GM21717 (cell line): ENCODE measurements around the gene DDIT4L.
"Not testable (repeated sequence)": the region's sequence is repeated elsewhere in the genome, so short reads cannot be mapped to it uniquely, and the experiment has no call there.

Source experiments
- ATAC-seq: cut with Tn5 transposase; IDR thresholded peaks from one replicate; pipeline ENCODE4 v1.9.1; 2021; ENCODE audit warnings: mild to moderate bottlenecking, moderate library complexity; ENCODE audit not compliant: unreplicated experiment

The DDIT4L gene, protein sequence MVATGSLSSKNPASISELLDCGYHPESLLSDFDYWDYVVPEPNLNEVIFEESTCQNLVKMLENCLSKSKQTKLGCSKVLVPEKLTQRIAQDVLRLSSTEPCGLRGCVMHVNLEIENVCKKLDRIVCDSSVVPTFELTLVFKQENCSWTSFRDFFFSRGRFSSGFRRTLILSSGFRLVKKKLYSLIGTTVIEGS

DNA sequence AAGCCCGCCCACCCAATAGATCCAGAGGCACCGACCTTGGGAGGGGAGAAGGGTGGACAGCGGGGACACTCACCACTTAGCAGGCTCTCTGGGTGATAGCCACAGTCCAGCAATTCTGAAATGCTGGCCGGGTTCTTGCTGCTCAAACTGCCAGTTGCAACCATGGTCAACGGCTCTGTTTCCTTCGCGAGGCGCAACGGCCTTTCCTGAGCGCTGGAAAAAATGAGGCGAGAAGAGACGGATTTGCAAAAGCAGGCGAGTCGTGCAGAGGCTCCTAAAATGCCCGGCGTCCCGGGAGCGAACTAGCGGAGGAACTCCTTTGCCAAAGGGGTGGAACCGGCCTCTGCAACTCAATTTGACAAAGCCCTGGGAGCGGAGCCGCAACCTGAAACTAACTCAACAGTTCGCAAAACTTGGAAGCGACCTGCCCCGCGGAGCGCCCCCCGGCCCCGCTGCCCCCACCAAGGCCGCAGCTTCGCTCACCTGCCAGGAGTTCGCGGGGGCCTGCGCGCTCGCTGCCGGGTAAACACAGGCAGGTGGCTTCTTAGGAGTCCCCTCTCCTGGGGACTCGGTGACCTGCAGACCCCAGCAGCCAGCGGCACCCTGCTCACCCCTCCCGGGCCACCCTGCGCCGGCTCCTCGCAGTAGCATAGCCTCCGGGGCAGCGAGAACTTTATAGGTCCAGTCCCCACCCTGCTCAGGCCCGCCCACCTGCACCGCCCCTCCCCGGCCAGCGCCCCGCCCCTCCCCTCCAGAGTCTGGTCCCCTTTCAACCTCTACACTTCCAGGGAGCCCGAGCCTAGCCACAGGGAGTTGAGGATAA is at the start of gene DDIT4L:
Gene DDIT4L (minus strand): TSS at position 649 of the 823 bp plus-strand sequence. CDS start 485 bp downstream, at position 164.
- no peak for ATAC-seq

DNA sequence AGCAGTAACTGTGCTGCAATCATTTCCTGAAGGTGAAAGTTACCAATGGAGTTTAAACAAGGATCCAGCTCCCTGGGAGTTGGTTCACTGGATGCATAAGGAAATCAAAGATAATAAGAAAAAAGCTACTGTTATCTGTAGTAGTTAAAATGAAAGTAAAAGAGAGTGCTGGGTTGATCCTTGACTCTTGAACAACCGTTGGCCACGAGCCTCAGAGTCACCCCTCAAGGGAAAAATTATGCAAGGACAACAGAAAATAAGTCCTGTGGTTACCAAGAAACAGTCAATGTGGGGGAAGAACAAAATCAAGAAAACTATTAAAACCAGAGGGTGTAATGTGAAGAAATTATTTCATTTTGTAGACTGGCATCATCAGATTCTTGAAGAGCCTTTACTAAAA is 49.7 kb upstream of the DDIT4L start:
- ATAC-seq: no peak

DNA sequence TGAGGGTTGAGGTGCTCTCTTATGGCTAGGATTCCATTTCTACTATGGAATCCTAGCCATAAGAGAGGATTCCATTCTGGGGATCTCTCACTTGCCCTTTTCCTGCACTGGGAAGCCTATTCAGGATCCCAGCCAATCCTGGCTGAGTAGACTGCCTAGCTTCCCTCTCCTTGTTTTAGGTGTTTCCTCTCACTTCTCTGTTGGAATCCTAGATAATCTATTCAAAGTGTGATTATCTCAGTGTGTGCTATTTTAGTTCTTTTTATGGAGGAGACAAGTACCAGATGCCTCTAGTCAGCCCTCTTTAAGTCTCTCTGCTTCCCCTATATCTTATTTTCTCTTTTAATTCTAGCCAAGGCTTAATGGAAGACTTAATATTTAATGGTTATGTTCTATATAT is 34.5 kb upstream of the DDIT4L start:
- ATAC-seq: no peak

DNA sequence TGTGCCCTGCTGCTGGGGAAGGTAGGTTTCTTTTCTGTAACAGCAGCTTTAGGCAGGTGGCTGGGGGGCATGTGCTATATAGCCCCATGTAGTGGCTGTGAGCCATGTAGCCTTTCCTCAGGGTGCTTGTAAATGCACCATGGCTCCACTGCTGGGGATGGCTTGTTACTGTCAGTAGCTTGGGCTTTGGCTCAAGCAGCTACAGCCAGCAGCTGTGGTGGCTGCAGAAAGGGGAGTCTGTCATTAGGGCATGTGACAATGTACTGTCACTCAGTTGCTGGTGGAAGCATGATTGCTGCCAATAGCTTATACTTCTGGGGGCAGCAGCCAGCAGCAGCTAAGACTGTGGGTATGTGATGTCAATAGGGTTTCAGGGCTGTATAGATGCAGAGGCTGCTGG is 33.9 kb upstream of the DDIT4L start:
- ATAC-seq: no peak

DNA sequence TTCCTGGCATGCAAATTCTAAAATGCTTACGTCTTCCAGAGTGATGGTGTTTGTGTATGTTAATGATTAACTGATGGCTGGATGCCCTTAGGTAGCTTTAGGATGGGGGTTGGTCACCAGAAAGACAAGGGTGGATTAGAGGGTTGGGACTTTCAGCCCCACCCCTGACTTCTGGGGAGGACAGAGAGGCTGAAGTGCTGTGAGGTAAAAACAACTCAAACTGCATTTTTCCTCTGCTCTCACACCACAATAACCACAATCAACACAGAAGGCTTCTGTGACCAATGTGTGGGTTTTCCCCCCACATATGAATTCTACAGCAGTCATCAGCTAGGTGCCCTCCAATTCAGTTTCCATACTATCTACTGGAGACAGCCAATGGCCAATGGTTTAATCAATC is 18.7 kb upstream of the DDIT4L start:
- ATAC-seq: peak; percentile 88

DNA sequence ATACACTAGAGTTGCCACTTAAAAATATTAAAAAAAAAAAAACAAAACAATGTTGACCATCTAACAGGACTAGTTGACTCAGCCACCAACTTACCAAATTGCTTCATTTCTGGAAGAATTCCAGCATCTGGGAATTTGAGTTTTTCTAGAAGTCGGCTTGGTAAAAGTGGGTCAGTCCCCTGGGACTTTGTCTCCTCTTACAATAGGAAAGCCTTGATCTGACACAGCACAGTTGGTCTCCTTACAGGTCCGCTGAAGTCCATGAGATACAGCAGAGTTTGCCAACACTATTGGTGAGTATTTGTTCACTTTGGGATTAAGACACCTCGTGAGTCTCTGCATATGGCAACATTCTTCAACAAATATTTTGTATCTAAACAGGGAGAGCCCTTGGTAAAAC is 18.2 kb upstream of the DDIT4L start:
- no peak for ATAC-seq

DNA sequence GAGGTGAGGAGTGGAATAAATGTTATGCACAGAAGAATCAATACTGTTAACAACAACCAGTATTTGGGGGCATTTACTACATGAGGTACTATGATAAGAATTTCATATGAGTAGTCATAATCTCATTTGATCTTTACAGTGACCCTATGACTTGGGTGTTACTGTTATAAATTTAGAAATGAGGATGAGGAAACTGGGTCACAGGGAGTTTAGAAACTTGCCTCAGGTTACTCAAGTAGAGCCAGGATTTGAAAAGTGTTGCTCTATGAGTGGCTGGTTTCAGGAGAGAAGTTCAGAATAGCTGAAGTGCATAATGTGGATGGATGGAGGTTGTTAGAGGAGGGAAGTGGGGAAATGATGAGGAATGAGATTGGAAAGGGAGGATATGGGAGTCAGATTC is 16.6 kb upstream of the DDIT4L start:
- no peak for ATAC-seq

DNA sequence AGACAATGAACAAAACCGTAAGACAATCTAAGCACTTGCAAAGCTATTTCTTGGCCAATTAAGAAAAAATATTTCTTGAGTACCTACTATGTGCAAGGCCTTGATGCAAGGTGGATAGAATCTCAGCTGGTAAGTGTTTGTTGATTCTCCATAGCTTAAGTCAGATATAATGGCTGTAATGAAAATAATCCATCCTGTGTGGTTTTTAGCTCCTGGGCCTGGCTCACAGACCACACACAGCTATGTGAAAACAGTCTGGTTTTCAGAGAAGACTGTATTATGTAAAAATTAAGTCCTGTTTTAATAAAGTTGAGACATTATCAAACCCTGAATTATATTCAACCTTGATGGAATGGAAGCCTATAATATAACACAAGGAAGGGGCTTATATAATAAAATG is 7.8 kb upstream of the DDIT4L start:
- no peak for ATAC-seq

DNA sequence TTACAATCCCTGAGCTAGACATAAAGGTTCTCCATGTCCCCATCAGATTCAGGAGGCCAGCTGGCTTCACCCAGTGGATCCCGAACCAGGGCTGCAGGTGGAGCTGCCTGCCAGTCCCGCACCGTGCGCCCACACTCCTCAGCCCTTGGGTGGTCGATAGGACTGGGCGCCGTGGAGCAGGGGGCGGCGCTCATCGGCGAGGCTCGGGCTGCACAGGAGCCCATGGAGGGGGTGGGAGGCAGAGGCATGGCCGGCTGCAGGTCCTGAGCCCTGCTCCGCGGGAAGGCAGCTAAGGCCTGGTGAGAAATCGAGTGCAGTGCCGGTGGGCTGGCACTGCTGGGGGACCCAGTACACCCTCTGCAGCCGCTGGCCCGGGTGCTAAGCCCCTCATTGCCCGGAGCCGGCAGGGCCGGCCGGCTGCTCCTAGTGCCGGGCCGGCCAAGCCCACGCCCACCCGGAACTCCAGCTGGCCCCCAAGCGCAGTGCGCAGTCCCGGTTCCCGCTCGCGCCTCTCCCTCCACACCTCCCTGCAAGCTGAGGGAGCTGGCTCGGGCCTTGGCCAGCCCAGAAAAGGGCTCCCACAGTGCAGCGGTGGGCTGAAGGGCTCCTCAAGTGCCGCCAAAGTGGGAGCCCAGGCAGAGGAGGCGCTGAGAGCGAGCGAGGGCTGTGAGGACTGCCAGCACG is 6.3 kb upstream of the DDIT4L start:
- ATAC-seq: not testable (repeated sequence)

DNA sequence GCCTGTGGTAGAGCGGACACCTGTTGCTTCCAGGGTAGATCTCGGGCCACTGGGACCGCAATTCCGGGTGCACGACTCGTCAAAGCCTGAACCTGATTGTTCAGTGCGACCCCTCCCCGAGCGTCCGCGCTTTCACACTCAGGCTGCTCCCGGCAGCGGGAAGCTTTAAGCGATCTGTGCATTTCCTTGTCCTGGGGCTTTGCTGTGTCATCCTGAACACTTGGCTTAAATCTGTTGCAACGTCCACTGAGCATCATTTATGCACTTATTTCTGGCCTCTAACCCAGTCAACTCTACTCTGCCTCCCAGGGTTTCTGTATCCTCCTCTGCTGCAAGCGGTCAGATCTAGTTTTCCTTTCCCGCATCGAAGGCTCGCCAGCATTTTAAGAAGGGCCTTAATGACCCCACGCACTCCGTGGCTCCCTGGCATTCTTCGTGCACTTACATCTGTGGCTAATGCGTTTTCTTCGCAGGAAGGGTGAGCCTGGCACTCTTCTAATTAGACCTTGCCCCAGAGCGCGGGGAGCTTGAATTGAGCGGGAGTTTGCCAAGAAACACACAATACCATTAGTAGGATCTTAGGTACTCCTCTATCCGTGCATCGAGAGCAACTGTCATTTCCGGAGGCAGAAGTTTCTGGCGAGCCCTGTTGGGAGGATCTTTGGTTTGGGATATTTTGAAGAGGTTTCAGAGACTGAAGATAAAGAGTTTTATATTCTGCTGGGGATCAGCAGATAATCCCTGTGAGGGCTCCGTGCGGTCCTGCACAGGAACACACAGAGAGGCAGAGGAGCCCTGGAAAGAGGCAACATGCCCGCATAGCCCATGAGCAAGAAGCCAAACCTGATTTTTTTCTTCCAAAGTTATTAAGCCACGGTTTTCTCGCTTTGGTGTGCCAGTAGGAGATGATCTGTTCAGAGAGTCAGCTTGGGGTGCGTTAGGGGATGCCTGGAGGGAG is 654 bp upstream of the DDIT4L start:
- no peak for ATAC-seq

DNA sequence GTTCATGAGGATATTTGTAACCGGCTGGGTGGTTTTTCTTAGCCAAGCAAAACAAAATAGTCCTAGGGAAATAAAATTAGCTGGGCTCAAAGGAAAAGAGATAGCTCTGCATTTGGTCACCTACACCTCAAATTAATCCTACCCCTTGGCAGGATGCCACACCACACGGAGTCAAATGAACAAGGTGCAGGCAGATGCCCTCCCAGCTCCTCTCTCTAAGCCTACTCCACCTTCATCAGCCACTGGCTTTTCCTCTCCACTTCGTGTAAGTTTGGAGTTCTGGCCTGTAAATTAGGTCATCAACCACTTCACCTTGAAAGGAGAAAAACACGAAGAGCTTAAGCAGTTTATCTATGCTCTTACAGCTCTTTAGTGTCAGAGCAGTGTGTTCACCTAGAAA is 1.4 kb downstream of the DDIT4L start:
- no peak for ATAC-seq

DNA sequence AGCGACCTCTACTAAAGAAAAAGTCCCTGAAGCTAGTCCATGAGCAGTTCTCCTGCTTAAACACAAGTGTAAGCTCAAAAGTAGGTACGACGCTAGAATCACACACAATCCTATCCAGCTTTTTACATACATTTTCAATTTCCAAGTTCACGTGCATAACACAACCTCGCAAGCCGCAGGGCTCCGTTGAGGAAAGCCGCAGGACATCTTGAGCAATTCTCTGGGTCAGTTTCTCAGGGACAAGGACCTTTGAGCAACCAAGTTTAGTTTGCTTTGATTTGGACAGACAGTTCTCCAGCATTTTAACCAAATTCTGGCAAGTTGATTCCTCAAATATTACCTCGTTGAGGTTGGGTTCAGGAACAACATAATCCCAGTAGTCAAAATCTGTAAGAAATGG is 2.5 kb downstream of the DDIT4L start:
- no peak for ATAC-seq

DNA sequence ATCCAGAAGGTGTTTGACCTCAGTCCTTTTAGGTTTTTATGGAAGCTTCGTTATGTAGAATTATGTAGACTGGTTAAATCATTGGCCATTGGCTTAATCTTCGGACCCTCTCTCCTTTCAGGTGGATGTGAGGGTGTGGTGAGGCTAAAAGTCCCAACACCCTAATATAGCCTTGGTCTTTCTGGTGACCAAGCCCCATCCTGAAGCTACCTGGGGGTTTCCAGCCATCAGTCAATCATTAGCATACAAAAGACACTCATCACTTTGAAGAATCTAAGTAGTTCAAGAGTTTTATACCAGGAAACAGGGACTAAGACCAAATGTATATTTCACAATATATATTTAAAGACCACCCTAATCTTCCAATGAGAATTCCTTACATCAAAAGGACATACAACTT is 5.5 kb downstream of the DDIT4L start:
- ATAC-seq: no peak

DNA sequence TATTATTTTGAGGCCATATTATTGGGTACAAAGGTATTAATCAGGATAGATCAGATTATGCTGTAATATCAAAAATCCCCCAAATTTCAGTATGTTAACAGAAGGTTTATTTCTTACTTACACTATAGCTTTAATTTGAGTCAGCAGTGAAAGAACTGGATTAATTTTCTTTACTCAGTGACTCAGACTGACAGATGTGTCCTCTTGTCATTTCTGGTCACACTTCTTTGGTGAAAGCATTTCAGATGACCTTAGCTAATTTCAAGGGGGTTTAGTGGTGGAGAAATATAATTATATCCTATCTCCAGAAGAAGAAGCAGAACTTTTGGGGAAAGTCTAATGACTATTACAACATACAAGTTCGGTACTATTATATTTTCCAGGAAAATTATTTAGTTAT is 12.4 kb downstream of the DDIT4L start:
- ATAC-seq: no peak

DNA sequence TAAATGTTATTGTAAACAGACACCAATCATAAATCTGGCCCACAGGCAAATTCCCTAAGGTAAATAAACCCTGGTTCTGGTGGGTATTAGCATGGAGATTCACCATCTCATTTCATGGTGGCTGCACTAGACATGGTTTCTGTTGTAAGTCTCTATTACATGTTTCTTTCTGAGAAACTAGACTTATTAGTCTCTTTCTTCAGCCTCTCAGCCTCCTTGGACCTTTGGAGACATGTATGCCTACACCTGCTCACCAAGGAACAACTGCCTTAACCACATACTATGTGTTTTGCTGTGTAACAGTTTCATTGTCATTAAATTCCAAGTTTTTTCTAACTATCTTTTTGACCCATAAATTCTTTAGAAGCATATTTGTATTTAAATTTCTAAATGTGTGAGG is 13.1 kb downstream of the DDIT4L start:
- no peak for ATAC-seq

DNA sequence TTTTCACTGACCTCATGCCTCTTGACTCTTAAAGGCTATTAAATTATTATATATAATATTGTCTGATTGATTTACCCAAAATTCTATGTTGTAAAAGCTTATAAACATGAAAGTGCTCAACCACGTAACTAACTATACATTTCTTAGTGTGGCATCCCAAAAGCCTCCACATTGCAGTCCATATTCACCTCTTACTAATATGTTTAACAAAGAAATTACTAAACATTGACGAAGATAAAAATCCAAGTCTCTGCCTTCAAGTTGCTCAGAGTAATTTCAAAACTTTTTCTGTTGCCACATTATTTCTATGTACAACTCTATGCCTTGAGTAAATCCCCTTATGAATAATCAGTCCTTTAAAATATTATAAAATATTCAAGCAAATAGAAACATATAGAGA is 14.4 kb downstream of the DDIT4L start:
- ATAC-seq: no peak

DNA sequence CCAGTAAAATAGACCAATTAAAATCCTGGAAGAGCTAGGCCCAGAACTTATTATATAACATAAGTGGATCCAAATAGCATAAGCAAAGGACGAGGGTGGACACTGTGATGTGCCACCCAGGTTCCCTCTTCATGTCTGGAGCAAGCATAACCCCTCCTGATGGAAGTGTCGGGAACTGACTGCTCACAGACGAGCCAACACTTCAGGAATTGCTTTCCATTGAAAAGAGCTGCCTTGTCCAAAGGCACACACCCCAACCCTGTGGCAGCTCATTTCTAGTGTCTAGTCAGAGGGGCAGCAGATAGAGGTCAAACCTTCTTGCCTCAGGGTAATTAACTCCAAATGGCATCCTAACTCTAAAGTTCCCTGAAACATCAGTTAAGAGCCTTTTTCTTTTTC is 15.3 kb downstream of the DDIT4L start:
- ATAC-seq: no peak

DNA sequence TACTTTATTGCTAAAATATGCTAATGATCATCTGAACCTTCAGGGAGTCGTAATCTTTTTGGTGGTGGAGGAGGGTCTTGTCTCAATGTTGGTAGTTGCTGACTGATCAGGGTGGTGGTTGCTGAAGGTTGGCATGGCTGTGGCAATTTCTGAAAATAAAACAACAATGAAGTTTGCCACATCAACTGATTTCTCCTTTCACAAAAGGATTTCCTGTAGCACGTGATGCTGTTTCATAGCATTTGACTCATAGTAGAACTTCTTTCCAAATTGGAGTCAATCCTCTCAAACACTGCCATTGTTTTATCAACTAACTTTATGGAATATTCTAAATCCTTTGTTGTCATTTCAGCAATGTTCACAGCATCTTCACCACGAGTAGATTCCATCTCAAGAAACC is 19.3 kb downstream of the DDIT4L start:
- no peak for ATAC-seq

DNA sequence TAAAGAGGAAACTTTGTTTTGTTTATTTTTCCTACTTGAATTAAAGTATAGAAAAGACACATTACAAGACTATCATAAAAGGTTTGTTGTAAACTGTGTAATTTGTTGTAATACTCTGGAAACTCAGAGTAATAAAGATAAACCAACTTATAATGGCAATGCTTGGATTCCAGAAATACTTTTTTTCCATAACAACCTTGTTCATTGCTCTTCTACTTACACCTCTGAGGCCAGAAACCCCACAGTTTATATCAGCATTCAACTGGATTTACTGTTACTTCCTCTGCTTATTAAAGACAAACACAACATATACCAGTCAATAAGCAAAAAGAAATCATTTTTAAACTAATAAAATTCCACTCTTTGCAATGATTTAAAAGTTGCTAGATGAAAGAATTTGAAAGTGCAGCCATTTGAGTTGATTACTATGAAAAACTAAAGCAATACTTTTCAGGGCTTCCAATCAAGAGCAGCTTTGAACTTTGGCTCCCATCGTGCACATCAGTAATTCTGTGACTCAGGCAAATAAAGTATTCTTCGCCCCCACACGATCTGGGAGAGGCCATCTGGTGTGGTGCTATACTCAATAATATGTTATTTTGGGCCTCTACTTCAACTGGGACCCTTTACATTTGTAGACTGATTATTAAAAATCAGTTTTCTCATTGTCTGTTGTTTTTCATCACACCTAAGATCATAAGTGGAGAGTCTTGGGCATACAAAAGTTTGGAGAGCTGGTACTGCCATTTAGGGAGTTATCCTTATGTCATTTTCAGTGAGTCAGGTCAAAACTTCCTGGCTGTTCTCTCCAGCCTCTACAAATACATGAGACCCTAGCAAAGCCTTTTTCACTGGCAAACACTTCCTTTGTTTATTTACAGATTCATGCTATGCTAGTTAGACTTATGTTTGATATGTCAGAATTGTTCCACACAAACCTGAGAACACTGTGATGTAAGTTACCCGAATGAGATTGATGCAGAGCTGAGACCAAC is 20.5 kb downstream of the DDIT4L start:
- no peak for ATAC-seq

DNA sequence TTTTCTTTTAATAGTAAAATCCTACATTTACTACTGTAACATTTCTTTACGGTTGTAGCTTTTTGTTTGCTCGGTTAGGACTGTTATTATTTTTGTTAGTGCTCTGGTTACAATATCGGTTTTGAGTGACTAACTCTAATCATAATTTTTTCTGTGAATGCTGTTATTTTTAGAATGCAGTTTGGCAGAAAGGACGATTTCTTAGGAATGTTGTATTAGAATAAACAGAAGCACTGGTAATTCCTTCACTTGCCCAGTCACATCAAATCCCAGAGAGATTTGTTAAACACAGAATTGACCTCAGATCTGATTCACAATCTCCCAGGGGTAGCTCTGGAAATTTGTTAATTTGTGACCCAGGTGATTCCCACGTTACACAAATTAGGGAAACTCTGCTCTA is 21.7 kb downstream of the DDIT4L start:
- no peak for ATAC-seq
